HG02938 (cell line): ENCODE data around the gene TBC1D23.
"Not testable (repeated sequence)": the region's sequence is repeated elsewhere in the genome, so short reads cannot be mapped to it uniquely, and the experiment has no call there.

Experiments used
- ATAC-seq: cut with Tn5 transposase; IDR thresholded peaks from one replicate; pipeline ENCODE4 v1.9.1; 2021; ENCODE audit warnings: mild to moderate bottlenecking, moderate library complexity; ENCODE audit not compliant: unreplicated experiment

The TBC1D23 gene

DNA sequence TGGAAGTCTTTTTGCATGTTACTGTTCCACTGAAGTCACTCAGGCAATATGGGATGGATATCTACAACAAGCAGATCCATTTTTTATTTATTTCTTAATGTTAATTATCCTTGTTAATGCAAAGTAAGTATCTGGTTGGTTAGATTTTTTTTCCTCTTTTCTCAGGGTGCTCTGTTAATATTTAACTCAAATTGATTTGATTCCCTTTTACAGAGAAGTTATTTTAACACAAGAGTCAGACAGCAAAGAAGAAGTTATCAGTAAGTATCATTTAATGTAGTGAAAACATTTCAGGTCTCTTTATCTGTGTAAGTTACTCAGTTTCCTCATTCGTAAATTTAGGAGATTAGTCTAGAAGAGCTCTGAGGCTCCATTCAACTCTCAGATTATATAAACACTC lies 34.3 kb downstream of the TBC1D23 start:
- no peak for ATAC-seq

DNA sequence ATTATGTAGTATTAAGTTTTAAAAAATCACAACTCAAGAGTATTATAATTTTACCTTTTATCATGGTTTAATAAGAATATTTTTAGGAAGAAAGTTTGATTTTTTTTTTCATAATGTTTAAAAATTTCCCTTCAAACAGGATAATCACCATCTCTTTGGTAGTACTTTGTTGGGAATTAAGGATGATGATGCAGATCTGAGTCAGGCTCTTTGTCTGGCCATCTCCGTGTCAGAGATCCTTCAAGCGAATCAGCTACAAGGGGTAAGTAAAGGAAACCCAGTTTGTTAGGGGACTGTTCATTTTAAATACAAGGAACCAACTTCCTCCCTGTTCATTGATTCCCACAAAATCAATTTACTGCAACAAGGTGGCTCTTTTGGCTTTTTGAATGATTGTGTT lies 37.0 kb downstream of the TBC1D23 start:
- no peak for ATAC-seq

- ATAC-seq, result no peak
These were observed 38.2 kb downstream of the TBC1D23 start for GRCh38 chr3:100299016-100299415.

DNA sequence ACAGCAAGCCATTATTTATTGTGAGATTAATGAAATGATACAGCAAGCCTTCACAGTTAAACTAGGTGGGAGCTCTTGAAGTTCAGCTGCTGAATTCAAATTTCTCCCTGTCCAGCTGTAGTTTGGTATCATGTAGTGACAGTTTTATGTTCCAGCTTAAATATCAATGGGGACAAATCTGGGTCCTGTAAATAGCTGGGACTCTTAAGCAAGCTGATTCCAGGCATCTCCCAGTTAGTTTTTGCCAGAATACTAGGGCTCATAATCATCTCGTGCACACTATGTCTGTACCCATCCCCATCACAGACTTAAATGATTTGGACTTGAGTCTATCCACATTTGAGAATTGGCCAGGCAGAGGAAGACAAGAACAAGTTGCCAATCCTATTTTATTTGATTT lies 45.9 kb downstream of the TBC1D23 start:
- ATAC-seq, result no peak

DNA sequence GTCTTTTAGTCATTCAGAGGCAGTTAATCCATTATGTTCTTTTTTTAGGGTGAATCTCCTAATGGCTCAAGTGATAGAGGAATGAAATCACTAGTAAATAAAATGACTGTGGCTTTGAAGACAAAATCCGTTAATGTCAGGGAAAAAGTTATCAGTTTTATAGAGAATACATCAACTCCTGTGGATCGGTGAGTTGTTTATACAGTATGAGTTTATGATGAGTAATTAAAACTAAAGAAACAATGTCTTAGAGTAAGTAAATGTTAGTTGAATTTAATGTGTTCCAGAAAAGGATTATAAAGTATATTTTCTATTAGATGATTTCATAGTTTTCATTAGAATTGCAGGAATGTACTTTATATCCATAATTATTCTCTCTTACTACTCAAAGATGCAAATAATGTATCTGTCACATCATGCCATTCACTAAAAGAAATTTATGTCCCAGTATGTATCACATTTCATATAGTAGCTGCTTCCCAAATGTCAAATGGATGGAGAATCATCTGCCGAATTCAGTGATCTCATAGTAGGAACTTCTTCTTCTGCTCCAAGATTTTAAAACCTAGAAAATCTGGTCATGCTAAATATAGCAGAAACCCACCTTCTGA lies 49.7 kb downstream of the TBC1D23 start:
- no peak for ATAC-seq

DNA sequence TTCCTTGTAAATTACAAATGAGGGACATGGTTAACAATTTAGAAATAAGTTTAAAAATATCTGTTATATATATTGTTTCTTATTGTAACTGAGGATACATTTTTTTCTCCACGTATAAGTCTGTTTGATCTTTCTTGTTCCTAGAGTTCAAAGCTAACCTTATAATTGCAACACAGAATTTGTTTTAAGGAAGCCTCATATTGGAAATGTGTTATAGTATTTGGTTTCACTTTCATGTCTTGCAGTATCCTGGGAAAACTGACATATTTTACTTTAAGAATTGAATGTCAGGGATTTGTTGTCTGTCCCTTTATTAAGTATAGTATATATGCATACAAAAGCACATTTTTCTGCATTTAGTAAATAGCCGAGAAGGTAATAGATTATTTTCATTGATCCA lies 50.2 kb downstream of the TBC1D23 start:
- ATAC-seq, result no peak

DNA sequence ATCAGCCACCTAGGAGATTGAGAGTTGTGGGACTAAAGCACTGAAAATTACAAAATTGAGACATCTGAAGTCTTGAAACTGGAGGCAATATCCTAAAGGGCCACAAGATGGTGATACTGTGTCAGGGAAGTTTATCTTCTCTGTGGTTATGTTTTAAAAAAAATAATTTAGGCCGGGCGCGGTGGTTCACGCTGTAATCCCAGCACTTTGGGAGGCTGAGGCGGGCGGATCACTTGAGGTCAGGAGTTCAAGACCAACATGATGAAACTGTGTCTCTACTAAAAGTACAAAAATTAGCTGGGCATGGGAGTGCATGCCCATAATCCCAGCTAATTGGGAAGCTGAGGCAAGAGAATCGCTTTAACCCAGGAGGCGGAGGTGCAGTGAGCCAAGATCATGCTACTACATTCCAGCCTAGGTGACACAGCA lies 55.9 kb downstream of the TBC1D23 start:
- ATAC-seq, result peak; percentile 64

DNA sequence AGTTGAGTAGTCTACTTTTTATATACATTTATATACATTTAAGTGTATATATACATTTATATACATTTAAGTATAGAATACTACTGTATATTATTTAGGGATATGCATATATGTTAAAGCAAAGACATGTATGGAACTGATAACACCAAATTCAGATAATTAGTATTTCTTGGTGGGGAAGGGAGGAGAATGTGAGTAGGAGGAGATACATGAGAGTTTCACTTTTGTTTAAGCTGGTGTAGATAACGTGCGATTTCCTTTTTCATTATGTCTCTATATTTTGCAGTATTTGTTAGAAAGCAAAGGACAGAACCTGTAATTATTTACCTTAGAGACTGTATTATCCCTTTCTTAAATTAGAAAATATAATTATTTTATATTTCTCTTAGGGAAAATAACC lies 57.1 kb downstream of the TBC1D23 start:
- no peak for ATAC-seq

DNA sequence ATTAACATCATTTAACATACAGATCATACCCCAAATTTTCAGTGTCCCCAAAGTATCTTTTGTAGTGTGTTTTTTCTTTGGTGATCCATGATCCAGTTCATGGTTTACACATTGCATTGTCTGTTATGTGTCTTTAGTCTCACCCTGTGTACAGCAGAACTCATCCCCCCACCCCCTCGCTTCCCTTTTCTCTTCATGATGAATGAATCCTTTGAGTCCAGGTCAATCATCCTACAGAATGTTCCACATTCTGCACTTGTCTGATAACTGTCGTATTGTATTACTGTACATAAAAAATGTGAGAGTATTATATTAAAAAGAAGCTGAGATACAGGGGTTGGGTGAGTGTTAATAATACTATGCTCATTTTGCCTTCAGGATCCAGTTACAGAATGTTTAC lies 59.2 kb downstream of the TBC1D23 start:
- no peak for ATAC-seq

- ATAC-seq, result no peak
These were observed 63.3 kb downstream of the TBC1D23 start for GRCh38 chr3:100324044-100324443.

GRCh38 chr3:100325827-100326226 lies 65.0 kb downstream of the TBC1D23 start:
- no peak for ATAC-seq

DNA sequence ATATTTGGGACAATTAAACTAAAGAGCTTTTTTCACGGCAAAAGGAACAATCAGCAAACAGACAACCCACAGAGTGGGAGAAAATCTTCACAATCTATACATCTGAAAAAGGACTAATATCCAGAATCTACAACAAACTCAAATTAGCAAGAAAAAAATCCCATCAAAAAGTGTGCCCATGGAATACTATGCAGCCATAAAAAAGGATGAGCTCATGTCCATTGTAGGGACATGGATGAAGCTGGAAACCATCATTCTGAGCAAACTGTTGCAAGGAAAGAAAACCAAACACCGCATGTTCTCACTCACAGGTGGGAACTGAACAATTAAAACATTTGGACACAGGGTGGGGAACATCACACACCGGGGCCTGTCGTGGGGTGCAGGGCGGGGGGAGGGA lies 66.6 kb downstream of the TBC1D23 start:
- ATAC-seq, result not testable (repeated sequence)

- no peak for ATAC-seq
These were observed 69.2 kb downstream of the TBC1D23 start for GRCh38 chr3:100329800-100330489.

DNA sequence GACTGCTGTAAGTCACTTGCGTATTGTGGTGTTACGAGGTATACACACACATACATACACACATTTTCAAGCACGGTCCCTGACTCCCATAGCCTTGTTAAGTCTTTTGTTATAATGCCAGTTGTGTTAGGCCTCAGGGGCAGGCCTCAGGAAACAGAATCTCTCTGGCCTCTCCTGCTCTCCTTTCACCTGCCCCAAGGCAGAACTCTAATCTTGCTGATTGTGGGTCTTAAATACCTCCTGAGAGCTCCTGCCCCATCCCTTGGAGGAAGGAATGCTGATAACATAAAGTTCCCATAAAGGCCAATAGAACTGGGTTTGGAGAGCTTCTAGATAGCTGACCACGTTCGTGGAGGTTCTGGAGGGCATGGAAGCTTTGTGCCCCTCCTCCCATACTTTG lies 69.9 kb downstream of the TBC1D23 start:
- ATAC-seq, result no peak

DNA sequence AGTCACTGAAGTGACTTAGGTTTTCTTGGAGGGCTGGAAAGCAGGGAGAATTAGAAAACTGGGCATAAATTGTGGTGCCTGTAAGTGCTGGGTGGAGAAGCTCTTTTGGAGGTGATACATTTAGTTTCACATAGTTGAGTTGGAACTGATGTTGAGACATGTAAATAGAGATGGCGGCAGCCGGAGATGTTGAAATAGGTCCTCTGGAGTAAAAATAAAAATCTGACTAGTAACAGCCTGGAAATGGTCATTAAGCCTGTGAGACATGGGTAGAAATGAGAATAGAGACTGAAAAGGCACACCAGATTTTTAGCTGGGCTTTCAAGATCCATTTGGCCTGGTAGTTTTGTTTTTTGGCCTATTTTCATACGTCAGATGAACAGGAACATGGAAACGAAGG lies 70.9 kb downstream of the TBC1D23 start:
- ATAC-seq, result no peak

DNA sequence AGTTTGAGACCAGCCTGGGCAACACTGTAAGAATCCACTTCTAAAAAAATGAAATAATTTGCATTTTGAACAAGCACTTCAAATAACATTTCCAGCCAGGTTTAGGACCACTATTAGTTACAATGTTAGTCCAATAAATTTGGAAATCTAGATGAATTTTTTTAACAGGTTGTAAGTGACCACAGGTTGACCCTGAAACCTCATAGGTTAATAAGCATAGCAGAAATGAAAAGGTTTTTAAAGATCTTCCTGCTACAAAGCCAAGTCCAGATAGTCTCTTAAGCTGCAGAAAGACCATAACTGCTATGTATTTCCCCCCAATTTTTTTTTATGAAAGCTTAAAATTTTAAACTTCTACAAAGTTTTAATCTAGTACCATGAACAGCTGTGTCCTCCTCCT lies 72.3 kb downstream of the TBC1D23 start:
- ATAC-seq, result no peak

- peak; percentile 23 for ATAC-seq
These were observed 73.2 kb downstream of the TBC1D23 start for GRCh38 chr3:100333970-100334487.

DNA sequence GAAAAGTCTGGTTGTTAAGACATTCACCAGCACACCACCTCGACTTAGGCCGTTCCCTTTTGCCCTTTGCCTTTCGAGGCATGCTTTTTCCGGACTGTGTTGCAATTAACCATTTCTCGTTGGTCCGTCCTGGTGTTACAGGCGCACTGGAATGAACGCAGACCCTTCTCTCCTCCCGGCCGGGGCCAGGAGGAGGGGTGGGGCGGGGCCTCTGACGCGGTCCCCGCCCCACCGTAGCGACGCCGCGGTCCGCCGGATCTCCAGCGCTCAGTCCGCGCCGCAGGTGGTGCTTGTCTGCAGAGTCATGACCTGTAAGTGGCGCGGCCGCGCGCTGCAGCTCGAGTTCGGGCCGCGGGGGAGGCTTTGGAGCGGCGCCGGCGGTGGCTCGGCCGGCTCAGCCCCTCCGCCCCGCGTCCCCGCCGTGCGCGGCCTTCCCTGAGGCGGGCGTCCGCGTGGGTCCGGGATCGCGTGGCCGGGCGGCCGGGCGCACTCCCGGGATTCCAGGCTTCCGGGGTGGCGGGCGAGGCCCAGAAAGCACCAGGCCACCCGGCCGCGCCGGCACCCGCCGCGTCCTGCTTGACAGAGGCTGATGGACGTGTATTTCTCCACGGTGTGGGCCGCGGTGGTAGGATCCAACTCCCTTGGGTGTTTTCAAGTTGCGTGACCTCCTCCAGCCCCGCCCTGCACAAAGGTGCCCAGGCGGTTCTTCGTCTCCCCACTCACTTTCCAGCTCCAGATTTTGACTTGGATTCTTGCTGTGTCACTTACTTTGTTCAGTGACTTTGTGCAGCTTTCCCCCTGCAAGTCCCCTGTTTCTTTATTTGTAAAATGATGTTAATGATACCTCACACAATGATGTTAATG lies 73.9 kb downstream of the TBC1D23 start, which contains the start of gene NIT2:
NIT2 (plus strand) TSS at position 270 of the 864 bp plus-strand sequence; CDS start at position 305, 35 bp downstream.
- ATAC-seq, result peak; percentile 85

DNA sequence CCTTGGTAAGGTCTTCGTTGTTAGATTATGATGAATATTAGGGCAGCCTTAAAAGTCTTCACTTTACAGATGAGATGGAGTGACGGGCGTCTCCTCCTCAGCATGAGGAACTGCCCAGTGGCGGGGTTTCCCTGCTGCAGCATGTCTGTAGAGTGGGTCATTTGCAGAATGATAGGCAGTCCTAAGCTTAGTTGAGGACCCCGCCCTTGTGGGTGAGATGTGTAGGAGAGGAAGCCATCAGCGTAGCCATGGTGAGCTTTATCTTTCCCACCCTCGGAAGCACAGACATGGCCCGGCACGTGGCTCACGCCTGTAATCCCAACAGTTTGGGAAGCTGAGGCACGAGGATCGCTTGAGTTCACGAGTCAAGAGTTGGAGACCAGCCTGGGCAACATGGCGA lies 74.6 kb downstream of the TBC1D23 start:
- peak; percentile 69 for ATAC-seq

DNA sequence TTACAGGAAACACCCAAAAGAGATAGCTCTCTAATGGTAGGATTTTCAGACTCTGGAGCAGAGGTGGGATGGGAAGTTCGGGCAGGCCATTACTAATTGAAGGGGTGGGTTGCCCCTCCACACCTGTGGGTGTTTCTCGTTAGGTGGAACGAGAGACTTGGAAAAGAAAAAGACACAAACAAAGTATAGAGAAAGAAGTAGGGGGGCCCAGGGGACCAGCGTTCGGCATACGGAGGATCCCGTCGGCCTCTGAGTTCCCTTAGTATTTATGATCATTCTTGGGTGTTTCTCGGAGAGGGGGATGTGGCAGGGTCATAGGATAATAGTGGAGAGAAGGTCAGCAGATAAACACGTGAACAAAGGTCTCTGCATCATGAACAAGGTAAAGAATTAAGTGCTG lies 75.4 kb downstream of the TBC1D23 start:
- ATAC-seq, result not testable (repeated sequence)

DNA sequence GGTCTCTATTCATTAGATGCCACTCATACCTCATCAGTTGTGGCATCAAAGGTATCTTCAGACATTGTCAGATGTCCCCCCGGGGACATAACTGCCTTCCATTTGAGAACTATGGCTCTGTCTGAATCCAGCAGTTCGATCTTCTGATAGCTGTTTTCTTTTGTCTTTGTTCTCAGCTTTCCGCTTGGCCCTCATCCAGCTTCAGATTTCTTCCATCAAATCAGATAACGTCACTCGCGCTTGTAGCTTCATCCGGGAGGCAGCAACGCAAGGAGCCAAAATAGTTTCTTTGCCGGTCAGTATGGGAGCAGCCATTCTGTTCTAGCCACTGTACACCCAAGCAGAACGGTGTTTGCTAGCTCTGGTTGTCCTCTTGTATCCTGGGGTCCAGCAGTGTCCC lies 78.1 kb downstream of the TBC1D23 start:
- ATAC-seq, result no peak
